NB4 (cell line): ENCODE data around the gene CCDC180.

Experiments
- CTCF ChIP-seq: IDR thresholded peaks from one replicate; pipeline ENCODE4 v1.5.1; 2012; ENCODE audit warnings: low read depth, low read length
- POLR2A ChIP-seq: IDR thresholded peaks from 2 replicates; pipeline ENCODE4 v1.6.1; 2011; ENCODE audit warnings: mild to moderate bottlenecking; ENCODE audit not compliant: insufficient read length; ENCODE audit errors: extremely low read depth

DNA sequence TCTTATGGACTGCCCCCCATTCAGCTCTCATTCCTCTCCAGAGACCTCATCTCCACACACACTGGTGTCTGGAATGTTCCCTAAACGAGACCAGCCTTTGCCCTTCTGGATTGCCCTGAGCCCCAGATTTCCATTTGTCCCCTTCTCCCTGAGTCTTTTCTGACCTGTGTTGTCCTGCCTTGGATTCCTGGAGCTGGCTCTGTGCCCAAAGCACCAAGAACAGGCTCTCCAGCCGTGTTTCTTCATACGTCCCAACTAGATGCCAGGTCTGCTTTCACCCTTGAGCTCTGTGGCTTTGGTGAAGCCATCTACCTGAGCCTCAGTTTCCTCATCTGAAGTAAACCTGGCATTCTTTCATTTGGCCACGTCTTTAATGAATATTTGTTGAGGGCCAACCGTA is 6.3 kb downstream of the CCDC180 start:
- TF ChIP-seq POLR2A (no peak), CTCF (no peak)
